Muscle layer of duodenum (tissue), 2 donors: Measurements from ENCODE around the gene NXPE4.
A peak's percentile ranks its signal among the peaks of the same experiment; 100 is the strongest.

Experiments
- H3K27ac ChIP-seq: one replicate; pipeline ENCODE4 v1.7.0; 2013; ENCODE audit warnings: mild to moderate bottlenecking, low read length
- H3K27me3 ChIP-seq: one replicate; pipeline ENCODE4 v1.7.0; 2013; ENCODE audit warnings: low read depth, mild to moderate bottlenecking, control low read depth, low read length
- H3K36me3 ChIP-seq, 2 donors: one replicate each; pipeline ENCODE4 v1.7.0; 2013; ENCODE audit warnings: low read length in 2 of 2, control low read depth in 1 of 2, mild to moderate bottlenecking in 1 of 2; ENCODE audit not compliant: insufficient read depth in 2 of 2, control insufficient read depth in 1 of 2
- H3K4me1 ChIP-seq, 2 donors: one replicate each; pipeline ENCODE4 v1.7.0; 2013; ENCODE audit warnings: low read length in 2 of 2, mild to moderate bottlenecking in 2 of 2, control low read depth in 1 of 2, moderate library complexity in 1 of 2; ENCODE audit not compliant: insufficient read depth in 2 of 2, control insufficient read depth in 1 of 2
- H3K4me3 ChIP-seq, 2 donors: one replicate each; pipeline ENCODE4 v1.7.0; 2013; ENCODE audit warnings: low read length in 2 of 2, low read depth in 1 of 2, mild to moderate bottlenecking in 1 of 2
- H3K9me3 ChIP-seq, 2 donors: one replicate each; pipeline ENCODE4 v1.7.0; 2013; ENCODE audit warnings: low read length in 2 of 2, control low read depth in 1 of 2, mild to moderate bottlenecking in 1 of 2; ENCODE audit not compliant: control insufficient read depth in 1 of 2
- donor health status: healthy.

Gene NXPE4

DNA sequence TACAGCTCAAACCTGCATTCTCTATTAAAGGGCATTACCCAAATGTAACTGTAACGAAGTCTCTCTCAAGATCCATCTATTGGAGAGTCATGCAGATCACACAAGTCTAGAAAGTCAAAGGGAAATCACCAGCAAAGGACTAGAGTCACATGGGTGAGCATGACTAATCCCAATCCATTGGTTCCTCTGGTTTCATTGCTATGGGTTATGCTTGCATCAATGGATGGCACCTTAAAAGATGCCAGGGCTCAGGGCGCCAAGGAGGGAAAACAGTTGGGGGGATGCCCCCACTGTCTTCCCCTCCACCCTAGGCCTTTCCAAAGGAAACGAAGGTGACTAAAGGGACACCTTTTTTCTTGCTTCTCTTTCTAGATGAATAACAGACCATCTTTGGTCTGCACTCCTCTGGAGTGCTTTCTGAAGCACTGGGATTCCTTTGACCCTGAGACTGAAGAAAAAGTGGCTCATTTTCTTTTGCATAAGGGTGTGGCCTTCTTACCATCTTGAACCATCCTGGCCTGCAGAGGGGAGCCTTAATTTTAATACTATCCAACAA lies 8.1 kb downstream of the NXPE4 start:
- no peaks in the 10 kb centered on the region for H3K4me1 ChIP-seq
- peaks cover 18 to 32% of the 10 kb centered on the region in 2 donors for H3K9me3 ChIP-seq
- no peak overlapping the region for H3K4me3 ChIP-seq
- no peak overlapping the region for H3K27ac ChIP-seq
- no peaks in the 10 kb centered on the region for H3K27me3 ChIP-seq
- H3K36me3 ChIP-seq = no peaks in the 10 kb centered on the region

- Histone ChIP-seq H3K27me3 (no peaks in the 10 kb centered on the region), H3K9me3 (peaks cover 18 to 32% of the 10 kb centered on the region in 2 donors), H3K36me3 (no peaks in the 10 kb centered on the region), H3K27ac (no peak overlapping the region), H3K4me3 (peak overlapping the region in 1 of 2 donors; percentile 30), H3K4me1 (no peaks in the 10 kb centered on the region)
Observed at GRCh38 chr11:114586797-114587196, 8.8 kb downstream of the NXPE4 start.

- Histone ChIP-seq H3K4me3 (no peak overlapping the region), H3K27me3 (no peaks in the 10 kb centered on the region), H3K4me1 (no peaks in the 10 kb centered on the region), H3K27ac (no peak overlapping the region), H3K36me3 (no peaks in the 10 kb centered on the region), H3K9me3 (peaks cover 0 to 4% of the 10 kb centered on the region in 2 donors)
Observed at GRCh38 chr11:114571712-114572111, 23.9 kb downstream of the NXPE4 start.

GRCh38 chr11:114569801-114570200 lies 25.8 kb downstream of the NXPE4 start:
- Histone ChIP-seq H3K36me3 (no peaks in the 10 kb centered on the region), H3K27me3 (no peaks in the 10 kb centered on the region), H3K4me1 (no peaks in the 10 kb centered on the region), H3K4me3 (no peak overlapping the region), H3K27ac (no peak overlapping the region), H3K9me3 (no peaks in the 10 kb centered on the region)

GRCh38 chr11:114566276-114566675 lies 29.3 kb downstream of the NXPE4 start:
- no peaks in the 10 kb centered on the region for H3K36me3 ChIP-seq
- H3K4me1 ChIP-seq = no peaks in the 10 kb centered on the region
- H3K27me3 ChIP-seq = no peaks in the 10 kb centered on the region
- no peaks in the 10 kb centered on the region for H3K9me3 ChIP-seq
- H3K4me3 ChIP-seq = no peak overlapping the region
- H3K27ac ChIP-seq = no peak overlapping the region

DNA sequence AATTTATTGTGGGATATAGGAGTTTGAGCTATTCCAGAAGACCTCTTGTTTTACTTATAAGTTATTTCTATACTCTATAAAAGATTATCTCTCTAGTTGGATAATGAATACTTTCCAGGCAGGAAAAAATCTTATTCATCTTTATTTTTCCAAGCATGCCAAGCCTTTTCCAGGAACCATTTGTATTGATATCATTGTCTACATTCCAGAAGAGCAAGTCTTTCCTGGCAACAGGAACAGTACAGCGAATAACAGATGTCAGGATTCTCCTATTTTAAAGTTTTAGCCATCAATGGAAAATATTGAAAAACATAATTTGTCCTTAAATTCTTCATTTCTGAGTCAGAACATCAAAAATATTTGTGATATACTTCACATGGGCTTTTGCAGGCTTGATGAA lies 30.8 kb downstream of the NXPE4 start:
- Histone ChIP-seq H3K36me3 (no peaks in the 10 kb centered on the region), H3K4me3 (no peak overlapping the region), H3K9me3 (no peaks in the 10 kb centered on the region), H3K4me1 (no peaks in the 10 kb centered on the region), H3K27me3 (no peaks in the 10 kb centered on the region), H3K27ac (no peak overlapping the region)

DNA sequence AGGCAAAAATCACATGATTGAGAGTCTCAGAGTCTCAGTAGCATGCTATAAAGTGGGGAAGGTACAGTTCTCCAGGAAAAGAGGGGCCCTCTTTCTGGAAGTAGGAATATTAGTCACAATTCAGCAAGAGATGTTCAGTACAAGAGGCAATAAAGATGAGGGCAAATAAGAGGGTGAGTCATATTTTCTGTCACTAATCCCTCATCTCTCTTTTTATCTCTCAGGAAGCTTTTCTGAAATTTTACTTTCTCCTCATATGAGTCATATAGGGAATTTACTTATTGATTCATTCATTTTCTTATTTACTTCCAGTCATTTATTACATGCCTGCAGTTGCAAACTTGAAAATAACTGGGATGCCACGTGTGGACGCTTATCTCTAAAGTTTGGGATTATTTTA lies 32.5 kb downstream of the NXPE4 start:
- H3K9me3 ChIP-seq = no peaks in the 10 kb centered on the region
- H3K36me3 ChIP-seq = no peaks in the 10 kb centered on the region
- H3K27me3 ChIP-seq = no peaks in the 10 kb centered on the region
- H3K4me1 ChIP-seq = no peaks in the 10 kb centered on the region
- no peak overlapping the region for H3K4me3 ChIP-seq
- no peak overlapping the region for H3K27ac ChIP-seq

DNA sequence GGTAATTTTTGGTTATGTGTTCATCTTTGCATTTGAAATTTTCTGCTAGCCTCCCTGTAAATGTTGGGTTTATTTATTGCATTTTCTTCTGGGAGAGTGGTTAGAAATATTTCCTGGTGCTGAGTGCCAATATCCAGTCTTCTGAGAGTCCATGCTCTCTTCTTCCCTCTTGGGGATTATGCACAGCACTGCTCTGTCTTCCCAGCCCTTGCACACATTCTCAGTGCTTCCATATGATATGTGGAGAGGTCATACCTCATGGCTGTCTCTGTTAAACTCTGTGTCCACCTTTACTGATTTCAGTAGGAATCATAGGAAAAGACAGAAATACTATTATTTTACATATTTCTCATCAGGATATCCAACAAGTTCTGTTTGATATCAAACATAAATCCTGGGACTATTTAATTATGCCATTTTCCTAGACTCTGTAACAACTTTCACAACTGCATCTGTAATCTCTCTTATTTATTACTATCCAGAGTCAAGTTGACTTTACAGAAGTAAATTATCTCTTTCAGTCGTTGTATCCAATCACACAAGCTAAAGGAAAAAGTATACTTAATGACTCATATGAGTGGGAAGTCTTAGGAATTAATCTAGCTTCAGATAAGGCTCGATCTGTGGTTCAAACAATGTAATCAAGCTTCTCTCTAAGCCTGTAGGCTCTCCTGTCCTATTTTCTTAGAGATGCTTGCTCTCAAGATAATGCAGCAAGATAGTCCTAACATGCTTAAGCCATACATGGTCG lies 33.2 kb downstream of the NXPE4 start:
- Histone ChIP-seq H3K27ac (no peak overlapping the region), H3K36me3 (no peaks in the 10 kb centered on the region), H3K4me3 (no peak overlapping the region), H3K4me1 (no peaks in the 10 kb centered on the region), H3K9me3 (no peaks in the 10 kb centered on the region), H3K27me3 (no peaks in the 10 kb centered on the region)

DNA sequence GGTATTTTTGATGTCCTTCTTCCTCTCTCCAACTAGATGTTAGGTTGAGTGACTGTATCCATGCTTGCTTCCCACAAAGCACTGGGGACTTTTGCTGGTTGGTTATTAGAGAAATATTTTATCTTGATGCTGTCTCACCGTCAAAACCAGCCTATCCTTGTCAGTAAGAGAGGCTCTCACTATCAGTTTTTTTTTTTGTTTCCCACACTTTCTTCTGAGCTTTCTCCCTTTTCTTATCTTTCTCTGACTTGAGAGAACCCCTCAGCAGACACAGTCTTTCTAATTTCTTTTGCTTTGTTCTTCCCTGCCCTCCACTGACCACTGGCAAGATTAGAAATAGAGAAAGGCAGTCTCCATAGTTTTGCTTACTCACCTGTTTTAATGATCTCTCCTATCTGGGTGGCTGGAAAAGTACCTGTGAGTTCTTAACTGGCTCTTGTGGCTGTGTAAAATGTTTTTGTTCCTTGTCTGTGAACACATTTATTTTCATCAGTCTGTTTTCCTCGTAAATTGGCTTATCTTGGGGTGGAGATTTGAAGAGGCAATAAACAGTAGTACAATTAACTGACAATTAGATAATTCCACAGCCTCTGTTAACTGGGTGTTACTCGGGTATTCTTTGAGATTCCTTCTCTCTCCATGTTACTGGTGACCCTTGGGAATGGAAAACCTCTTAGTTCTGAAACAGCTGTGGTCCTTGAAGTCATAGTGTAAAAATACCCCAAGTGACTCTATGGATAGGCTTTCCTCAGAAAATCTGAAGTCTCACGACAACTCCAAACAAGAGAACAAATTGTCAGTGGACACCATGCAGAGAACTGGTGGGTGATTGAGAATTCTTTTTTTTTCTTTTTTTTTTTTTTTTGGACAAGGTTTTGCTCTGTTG lies 35.9 kb downstream of the NXPE4 start, which contains the start of gene NXPE1:
NXPE1 (minus strand) TSS at position 457 of the 886 bp plus-strand sequence. CDS start 8,680 bp downstream, outside the sequence.
- H3K27me3 ChIP-seq = no peaks in the 10 kb centered on the region
- H3K9me3 ChIP-seq = no peaks in the 10 kb centered on the region
- H3K4me3 ChIP-seq = no peak within 1 kb of the TSS
- H3K4me1 ChIP-seq = no peaks in the 10 kb centered on the region
- no peak within 1 kb of the TSS for H3K27ac ChIP-seq
- no peaks in the 10 kb centered on the region for H3K36me3 ChIP-seq

DNA sequence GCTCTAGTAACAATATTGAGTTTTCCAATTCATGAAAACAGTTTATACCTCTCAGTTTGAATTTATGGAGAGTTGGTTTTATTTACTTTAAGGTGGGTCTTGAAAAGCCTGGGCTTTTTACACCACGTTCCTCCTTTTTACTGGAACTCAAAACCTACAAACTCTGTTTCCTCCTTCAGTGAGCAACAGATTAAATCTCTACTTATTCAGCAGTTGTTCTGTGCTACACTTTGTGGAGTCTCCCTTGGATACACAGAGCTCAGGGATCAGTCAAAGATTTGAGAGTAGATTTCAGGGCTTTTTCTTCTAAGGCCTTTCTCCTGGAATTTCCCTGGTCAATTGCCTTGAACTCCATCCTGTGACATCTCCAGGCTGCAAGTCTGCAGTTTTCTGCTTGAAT lies 39.5 kb downstream of the NXPE4 start:
- no peaks in the 10 kb centered on the region for H3K27me3 ChIP-seq
- H3K4me3 ChIP-seq = no peak overlapping the region
- no peaks in the 10 kb centered on the region for H3K9me3 ChIP-seq
- H3K4me1 ChIP-seq = no peaks in the 10 kb centered on the region
- no peak overlapping the region for H3K27ac ChIP-seq
- H3K36me3 ChIP-seq = no peaks in the 10 kb centered on the region

DNA sequence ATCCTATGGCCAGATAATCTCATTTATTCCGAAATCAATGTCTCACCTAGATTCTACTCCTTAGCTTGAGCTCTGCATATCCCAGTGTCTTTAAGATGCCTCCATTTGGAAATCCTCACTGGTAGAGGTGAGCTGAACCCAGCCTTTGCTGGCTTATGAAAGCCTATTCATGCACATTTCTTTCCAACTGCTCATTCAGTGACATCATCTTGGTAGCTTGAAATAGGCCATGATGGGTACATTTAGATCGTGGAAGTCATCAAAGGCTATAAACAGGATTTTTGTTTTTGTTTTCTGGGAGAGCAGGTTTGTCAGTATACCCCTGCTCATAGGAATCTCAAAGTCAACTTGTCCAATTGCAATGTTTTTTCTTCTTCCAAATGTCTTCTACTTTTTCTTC lies 41.9 kb downstream of the NXPE4 start:
- Histone ChIP-seq H3K4me3 (no peak overlapping the region), H3K9me3 (no peaks in the 10 kb centered on the region), H3K36me3 (no peaks in the 10 kb centered on the region), H3K27ac (no peak overlapping the region), H3K4me1 (no peaks in the 10 kb centered on the region), H3K27me3 (no peaks in the 10 kb centered on the region)
